Suprapubic skin (tissue), 3 donors: ENCODE results near the gene PODXL.

Experiments
- EP300 ChIP-seq: sonication (generic); formaldehyde crosslinking; IDR thresholded peaks from one replicate; pipeline ENCODE4 v1.6.1; 2017; ENCODE audit warnings: antibody characterized with exemption
- POLR2A ChIP-seq, 2 donors: fragments of 450-650 bp; IDR thresholded peaks; one replicate each; pipeline ENCODE4 v1.6.1; 2017; ENCODE audit warnings: antibody characterized with exemption in 2 of 2, mild to moderate bottlenecking in 2 of 2, moderate library complexity in 2 of 2
- TF ChIP-seq, protein P1 (sequence below), 2 donors: fragments of 200-600 bp in 1 of 2; fragments of 450-650 bp in 1 of 2; sonication (generic) in 1 of 2; IDR thresholded peaks; one replicate each; pipeline ENCODE4 v1.5.1; 2016 to 2019; ENCODE audit warnings: antibody characterized with exemption in 2 of 2, mild to moderate bottlenecking in 1 of 2, moderate library complexity in 1 of 2

DNA sequence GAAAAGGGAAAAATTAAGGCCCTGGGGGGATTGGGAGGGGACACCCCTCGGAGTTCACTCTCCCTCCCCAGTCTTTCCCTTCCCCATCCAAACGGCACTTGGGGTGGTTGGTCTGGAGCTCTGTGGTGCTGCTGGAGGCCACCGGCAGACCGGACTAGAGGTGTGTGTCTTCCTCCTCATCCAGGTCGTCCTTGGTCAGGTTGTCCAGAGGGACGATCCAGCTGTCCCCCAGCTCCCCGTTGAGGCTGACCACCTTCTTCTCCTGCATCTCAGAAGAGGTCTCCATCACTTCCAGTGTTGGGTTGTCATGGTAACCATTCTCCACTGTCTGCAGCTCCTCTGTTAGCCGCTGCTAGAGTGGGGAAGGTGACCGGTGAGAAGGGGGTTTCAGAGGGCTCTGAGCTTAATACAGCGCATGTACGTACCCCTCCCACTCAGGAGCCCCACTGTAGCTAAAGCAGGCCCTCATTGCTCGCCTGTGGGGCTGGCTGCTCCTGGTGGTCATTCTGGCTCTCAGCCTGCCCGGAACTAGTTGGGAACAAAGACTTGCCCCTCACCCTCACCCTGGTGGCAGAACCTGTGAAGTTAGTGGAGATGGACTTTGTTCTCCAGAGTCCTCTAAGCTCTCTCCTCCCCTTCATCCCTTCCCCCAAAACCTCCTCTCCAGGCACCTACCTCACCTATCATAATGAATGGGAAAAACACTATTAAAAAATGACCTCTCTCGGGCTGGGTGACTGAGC, 52.1 kb downstream of the PODXL start:
- TF ChIP-seq, protein P1, sequence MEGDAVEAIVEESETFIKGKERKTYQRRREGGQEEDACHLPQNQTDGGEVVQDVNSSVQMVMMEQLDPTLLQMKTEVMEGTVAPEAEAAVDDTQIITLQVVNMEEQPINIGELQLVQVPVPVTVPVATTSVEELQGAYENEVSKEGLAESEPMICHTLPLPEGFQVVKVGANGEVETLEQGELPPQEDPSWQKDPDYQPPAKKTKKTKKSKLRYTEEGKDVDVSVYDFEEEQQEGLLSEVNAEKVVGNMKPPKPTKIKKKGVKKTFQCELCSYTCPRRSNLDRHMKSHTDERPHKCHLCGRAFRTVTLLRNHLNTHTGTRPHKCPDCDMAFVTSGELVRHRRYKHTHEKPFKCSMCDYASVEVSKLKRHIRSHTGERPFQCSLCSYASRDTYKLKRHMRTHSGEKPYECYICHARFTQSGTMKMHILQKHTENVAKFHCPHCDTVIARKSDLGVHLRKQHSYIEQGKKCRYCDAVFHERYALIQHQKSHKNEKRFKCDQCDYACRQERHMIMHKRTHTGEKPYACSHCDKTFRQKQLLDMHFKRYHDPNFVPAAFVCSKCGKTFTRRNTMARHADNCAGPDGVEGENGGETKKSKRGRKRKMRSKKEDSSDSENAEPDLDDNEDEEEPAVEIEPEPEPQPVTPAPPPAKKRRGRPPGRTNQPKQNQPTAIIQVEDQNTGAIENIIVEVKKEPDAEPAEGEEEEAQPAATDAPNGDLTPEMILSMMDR (IDR thresholded peaks at IDR 0.05), result no peak
- no peak for TF ChIP-seq POLR2A (IDR thresholded peaks at IDR 0.05)
- no peak for TF ChIP-seq EP300
